Measurements from ENCODE around the gene ZFAND2B.

- TF ChIP-seq EZH2 (IDR thresholded peaks at IDR 0.05; ENCODE audit: low read length, unreplicated experiment) = no peak
- no peak for TF ChIP-seq CTCF (conservative IDR thresholded peaks at IDR 0.05; ENCODE audit: low read depth, low read length)
- no peak for TF ChIP-seq EZH2phosphoT487 (IDR thresholded peaks at IDR 0.05; ENCODE audit: borderline replicate concordance, low read length)
These were observed 36.5 kb upstream of the ZFAND2B start, which contains the start of gene SLC23A3 for GRCh38 chr2:219169930-219170654.
